ENCODE measurements around the gene MAPRE2. TPM values are rescaled to one million over a fixed set of nuclear protein-coding genes. Genes with fewer than 3 reads are reported as not detected.

MAPRE2 gene
- total RNA-seq, 1 donor from 2014 or later = 23.4 TPM

DNA sequence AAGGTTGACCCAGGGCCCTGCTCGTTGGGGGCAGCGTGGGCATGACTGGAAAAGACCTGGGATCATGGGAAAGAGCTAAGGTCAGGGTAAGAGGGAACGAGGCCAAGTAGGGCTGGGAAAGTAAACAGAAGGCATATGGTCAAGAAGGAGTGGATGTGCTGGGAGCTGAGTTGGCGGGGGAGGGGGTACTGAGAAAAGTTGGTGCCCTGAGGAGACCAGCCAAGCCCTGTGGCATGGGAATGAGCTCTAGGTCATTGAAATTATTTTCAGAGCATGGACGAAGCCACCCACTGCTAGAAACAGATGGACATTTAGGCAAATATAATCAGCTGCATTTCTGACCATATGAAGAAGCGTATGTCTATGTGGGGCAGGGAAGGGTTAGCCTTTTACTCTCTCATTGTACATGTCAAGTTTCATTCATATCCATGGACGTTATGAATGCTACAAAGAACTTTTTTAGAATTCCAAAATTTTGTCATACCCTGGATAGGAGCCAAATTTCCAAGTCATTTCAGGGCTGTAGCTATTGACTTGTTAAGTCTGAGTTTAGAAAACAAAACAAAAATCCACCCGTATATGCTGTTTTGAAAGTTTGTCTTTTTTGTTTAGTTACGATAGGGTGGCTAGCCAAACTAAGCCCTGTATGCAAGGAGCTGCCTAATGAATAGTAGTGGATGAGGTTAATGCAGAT lies 19.1 kb downstream of the MAPRE2 start:
- H3K27ac Mint-ChIP-seq (ENCODE audit: unreplicated experiment) = no peak overlapping the region
- H3K9me3 Mint-ChIP-seq (ENCODE audit: low read depth) = no peaks in the 10 kb centered on the region
- no peaks in the 10 kb centered on the region for H3K36me3 Mint-ChIP-seq (ENCODE audit: low read depth)

DNA sequence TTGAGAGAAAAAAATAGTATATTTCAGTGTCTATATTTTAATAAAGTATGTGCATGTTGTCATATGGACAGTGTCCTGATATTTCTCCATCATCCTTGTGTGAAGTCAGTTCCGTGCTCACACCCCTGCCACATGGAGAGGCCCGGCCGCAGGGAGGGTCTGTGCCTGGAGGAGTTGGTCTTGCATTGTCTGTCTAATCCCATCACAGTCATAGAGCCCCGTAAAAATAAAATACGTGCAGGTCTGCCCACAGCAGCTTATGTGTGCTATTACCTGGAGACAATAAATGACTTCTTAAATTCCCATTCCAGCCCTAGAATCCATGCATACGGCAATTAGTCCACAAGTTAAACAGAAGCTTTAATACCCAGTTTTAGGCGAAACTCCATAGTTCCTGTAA lies 20.1 kb downstream of the MAPRE2 start:
- DNase-seq (ENCODE audit: low spot score) = no peak
- Mint-ChIP-seq H3K4me3 (ENCODE audit: unreplicated experiment) (no peak overlapping the region), H3K27me3 (ENCODE audit: low read depth) (no peaks in the 10 kb centered on the region), H3K27ac (ENCODE audit: unreplicated experiment) (no peak overlapping the region), H3K4me1 (ENCODE audit: low read depth) (peaks cover 15% of the 10 kb centered on the region), H3K9me3 (ENCODE audit: low read depth) (no peaks in the 10 kb centered on the region), H3K36me3 (ENCODE audit: low read depth) (no peaks in the 10 kb centered on the region)
- TF ChIP-seq, protein P1, sequence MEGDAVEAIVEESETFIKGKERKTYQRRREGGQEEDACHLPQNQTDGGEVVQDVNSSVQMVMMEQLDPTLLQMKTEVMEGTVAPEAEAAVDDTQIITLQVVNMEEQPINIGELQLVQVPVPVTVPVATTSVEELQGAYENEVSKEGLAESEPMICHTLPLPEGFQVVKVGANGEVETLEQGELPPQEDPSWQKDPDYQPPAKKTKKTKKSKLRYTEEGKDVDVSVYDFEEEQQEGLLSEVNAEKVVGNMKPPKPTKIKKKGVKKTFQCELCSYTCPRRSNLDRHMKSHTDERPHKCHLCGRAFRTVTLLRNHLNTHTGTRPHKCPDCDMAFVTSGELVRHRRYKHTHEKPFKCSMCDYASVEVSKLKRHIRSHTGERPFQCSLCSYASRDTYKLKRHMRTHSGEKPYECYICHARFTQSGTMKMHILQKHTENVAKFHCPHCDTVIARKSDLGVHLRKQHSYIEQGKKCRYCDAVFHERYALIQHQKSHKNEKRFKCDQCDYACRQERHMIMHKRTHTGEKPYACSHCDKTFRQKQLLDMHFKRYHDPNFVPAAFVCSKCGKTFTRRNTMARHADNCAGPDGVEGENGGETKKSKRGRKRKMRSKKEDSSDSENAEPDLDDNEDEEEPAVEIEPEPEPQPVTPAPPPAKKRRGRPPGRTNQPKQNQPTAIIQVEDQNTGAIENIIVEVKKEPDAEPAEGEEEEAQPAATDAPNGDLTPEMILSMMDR (IDR thresholded peaks at IDR 0.05) = no peak

More for the DNA sequence above, 19.1 kb downstream of the MAPRE2 start:
- no peaks in the 10 kb centered on the region for H3K27me3 Mint-ChIP-seq (ENCODE audit: low read depth)
- TF ChIP-seq, protein P1 (IDR thresholded peaks at IDR 0.05) = no peak
- H3K4me1 Mint-ChIP-seq (ENCODE audit: low read depth) = peaks cover 15% of the 10 kb centered on the region
- no peak overlapping the region for H3K4me3 Mint-ChIP-seq (ENCODE audit: unreplicated experiment)
- no peak for DNase-seq (ENCODE audit: low spot score)

DNA sequence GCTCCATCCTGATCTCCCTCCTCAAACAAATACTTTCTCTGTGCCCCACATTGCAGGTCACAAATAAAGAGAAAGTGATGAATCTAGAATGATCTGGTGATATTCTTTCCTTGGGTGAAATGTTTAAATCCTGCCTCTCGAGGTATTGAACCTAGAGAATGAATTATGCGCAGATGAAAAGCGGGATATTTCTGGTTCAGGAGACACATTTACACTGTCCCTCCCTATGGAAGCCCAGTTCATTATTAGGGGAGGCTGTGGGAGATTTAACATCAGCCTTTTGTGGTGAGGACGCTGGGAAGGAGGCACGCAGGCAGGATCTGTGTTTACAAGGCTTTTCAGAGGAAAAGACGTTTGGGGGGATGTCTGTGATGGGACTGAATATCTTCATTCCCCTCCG lies 20.6 kb downstream of the MAPRE2 start:
- no peak overlapping the region for H3K27ac Mint-ChIP-seq (ENCODE audit: unreplicated experiment)
- no peaks in the 10 kb centered on the region for H3K27me3 Mint-ChIP-seq (ENCODE audit: low read depth)
- no peaks in the 10 kb centered on the region for H3K36me3 Mint-ChIP-seq (ENCODE audit: low read depth)
- H3K4me1 Mint-ChIP-seq (ENCODE audit: low read depth) = peaks cover 15% of the 10 kb centered on the region
- DNase-seq (ENCODE audit: low spot score) = no peak
- no peaks in the 10 kb centered on the region for H3K9me3 Mint-ChIP-seq (ENCODE audit: low read depth)
- no peak overlapping the region for H3K4me3 Mint-ChIP-seq (ENCODE audit: unreplicated experiment)
- TF ChIP-seq, protein P1 (IDR thresholded peaks at IDR 0.05) = no peak

DNA sequence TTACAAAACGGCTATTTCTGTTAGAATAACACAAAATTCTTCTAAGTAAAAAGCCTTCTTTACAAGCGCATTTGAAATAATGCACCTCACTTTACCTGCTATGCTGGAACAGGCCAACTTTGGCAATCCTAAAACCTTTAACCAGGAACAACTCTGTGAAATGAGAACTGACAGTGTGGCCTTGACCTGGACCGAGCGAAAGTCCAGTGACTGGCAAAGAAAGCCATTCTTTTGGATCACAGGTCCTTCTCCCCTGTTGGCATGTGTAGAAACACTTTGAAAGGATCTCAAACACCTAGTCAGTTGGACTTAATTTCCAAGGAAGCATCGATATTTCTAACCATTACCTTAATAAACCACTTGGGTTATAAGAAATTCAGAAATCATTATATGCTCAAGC lies 21.2 kb downstream of the MAPRE2 start:
- no peaks in the 10 kb centered on the region for H3K27me3 Mint-ChIP-seq (ENCODE audit: low read depth)
- H3K4me1 Mint-ChIP-seq (ENCODE audit: low read depth) = peaks cover 15% of the 10 kb centered on the region
- H3K4me3 Mint-ChIP-seq (ENCODE audit: unreplicated experiment) = no peak overlapping the region
- H3K27ac Mint-ChIP-seq (ENCODE audit: unreplicated experiment) = no peak overlapping the region
- TF ChIP-seq, protein P1 (IDR thresholded peaks at IDR 0.05) = no peak
- no peaks in the 10 kb centered on the region for H3K9me3 Mint-ChIP-seq (ENCODE audit: low read depth)
- H3K36me3 Mint-ChIP-seq (ENCODE audit: low read depth) = no peaks in the 10 kb centered on the region
- no peak for DNase-seq (ENCODE audit: low spot score)

DNA sequence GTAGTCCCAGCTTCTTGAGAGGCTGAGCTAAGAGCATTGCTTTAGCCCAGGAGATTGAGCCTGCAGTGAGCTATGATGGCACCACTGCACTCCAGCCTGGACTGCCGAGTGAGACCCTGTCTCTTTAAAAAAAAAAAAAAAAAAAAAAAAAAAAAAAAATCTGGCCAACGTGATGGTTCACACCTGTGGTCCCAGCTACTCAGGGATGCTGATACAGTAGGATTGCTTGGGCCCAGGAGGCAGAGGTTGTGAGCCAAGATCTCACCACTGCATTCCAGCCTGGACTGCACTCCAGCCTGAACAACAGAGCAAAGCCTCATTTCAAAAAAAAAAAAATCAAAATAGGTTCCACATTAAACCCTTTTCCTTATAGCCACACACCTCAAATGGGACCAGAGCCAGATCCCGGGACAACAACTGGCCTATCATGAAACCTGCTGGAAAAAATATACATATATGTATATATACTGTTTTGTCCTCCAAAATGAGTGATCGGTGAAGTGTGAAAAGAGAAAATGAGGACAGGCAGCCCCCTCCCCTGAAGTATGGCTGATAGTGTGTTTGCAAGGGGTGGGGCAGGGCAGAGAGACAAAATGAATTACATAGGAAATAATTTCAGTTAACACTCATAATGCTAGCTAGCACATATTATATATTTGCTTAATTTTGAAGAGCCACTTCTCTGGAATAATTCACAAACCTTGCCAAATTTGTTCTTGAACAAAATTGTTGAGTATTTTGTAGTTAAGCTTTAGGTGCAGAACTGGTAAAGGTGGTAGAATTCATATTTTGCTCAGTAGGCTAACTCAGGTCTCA lies 22.9 kb downstream of the MAPRE2 start:
- H3K36me3 Mint-ChIP-seq (ENCODE audit: low read depth) = no peaks in the 10 kb centered on the region
- H3K9me3 Mint-ChIP-seq (ENCODE audit: low read depth) = no peaks in the 10 kb centered on the region
- TF ChIP-seq, protein P1 (IDR thresholded peaks at IDR 0.05) = no peak
- no peak for DNase-seq (ENCODE audit: low spot score)
- H3K4me1 Mint-ChIP-seq (ENCODE audit: low read depth) = peaks cover 15% of the 10 kb centered on the region
- H3K27me3 Mint-ChIP-seq (ENCODE audit: low read depth) = no peaks in the 10 kb centered on the region
- no peak overlapping the region for H3K27ac Mint-ChIP-seq (ENCODE audit: unreplicated experiment)
- H3K4me3 Mint-ChIP-seq (ENCODE audit: unreplicated experiment) = no peak overlapping the region

Data from chondrocyte (in vitro differentiated cells).